HG02943 (cell line): ENCODE data around the gene MXD3.
A peak's percentile ranks its signal among the peaks of the same experiment; 100 is the strongest.
"Not testable (repeated sequence)": the region's sequence is repeated elsewhere in the genome, so short reads cannot be mapped to it uniquely, and the experiment has no call there.

Experiments
- ATAC-seq: cut with Tn5 transposase; IDR thresholded peaks from one replicate; pipeline ENCODE4 v1.9.1; 2021; ENCODE audit warnings: mild to moderate bottlenecking, low read depth, moderate library complexity; ENCODE audit not compliant: unreplicated experiment

Gene MXD3

GRCh38 chr5:177306103-177306640, 5.5 kb downstream of the MXD3 start:
- not testable (repeated sequence) for ATAC-seq

GRCh38 chr5:177304392-177305119, 7.1 kb downstream of the MXD3 start:
- no peak for ATAC-seq

- ATAC-seq, result no peak
These were observed 7.7 kb downstream of the MXD3 start for GRCh38 chr5:177303925-177304391.

- ATAC-seq, result peak; percentile 56
These were observed 8.4 kb downstream of the MXD3 start, which contains the start of the genes PRELID1 and RAB24 for GRCh38 chr5:177303121-177303924. TSS of gene PRELID1 (plus strand) at chr5:177303799. CDS start at chr5:177303986, 187 bp downstream. TSS of gene RAB24 (minus strand) at chr5:177303719. CDS start at chr5:177303288, 431 bp downstream.

- ATAC-seq, result no peak
These were observed 9.2 kb downstream of the MXD3 start for GRCh38 chr5:177302354-177303110.

GRCh38 chr5:177301503-177302165, 10.1 kb downstream of the MXD3 start:
- no peak for ATAC-seq

- no peak for ATAC-seq
These were observed 10.7 kb downstream of the MXD3 start for GRCh38 chr5:177300951-177301350.

- no peak for ATAC-seq
These were observed 11.3 kb downstream of the MXD3 start for GRCh38 chr5:177300236-177300880.

- no peak for ATAC-seq
These were observed 12.0 kb downstream of the MXD3 start for GRCh38 chr5:177299697-177300096.

- no peak for ATAC-seq
These were observed 13.8 kb downstream of the MXD3 start for GRCh38 chr5:177297922-177298321.

GRCh38 chr5:177296581-177296980, 15.1 kb downstream of the MXD3 start:
- no peak for ATAC-seq

GRCh38 chr5:177295924-177296323, 15.8 kb downstream of the MXD3 start:
- no peak for ATAC-seq

GRCh38 chr5:177294632-177295031, 17.1 kb downstream of the MXD3 start:
- no peak for ATAC-seq

- no peak for ATAC-seq
These were observed 17.7 kb downstream of the MXD3 start for GRCh38 chr5:177293819-177294581.

GRCh38 chr5:177291735-177292134, 20.0 kb downstream of the MXD3 start:
- no peak for ATAC-seq

- no peak for ATAC-seq
These were observed 20.7 kb downstream of the MXD3 start for GRCh38 chr5:177290816-177291596.

- no peak for ATAC-seq
These were observed 23.5 kb downstream of the MXD3 start for GRCh38 chr5:177288191-177288590.

GRCh38 chr5:177276886-177277285, 34.8 kb downstream of the MXD3 start:
- ATAC-seq, result no peak
